ENCODE data around the gene KANSL1. TPM values are rescaled to one million over a fixed set of nuclear protein-coding genes. Genes with fewer than 3 reads are reported as not detected.

KANSL1 gene
- total and polyA plus RNA-seq, 10 of the 15 experiments (the other 5 are each of a cell fraction or from before 2014, with no cell fraction given), result 4.7 to 60.6 (median 28.0) TPM

DNA sequence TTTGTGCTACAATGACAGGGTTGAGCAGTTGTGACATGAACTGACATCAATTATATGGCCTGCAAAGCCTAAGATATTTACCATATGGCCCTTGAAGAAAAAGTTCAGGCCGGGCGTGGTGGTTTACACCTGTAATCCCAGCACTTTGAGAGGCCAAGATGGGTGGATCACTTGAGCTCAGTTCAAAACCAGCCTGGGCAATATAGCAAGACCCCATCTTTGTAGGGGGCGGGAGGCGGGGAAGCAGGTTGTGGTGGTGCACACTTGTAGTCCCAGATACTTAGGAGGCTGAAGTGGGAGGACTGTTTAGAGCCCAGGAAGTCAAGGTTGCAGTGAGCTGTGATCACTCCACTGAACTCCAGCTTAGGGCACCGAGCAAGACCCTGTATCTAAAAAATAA, 145.8 kb downstream of the KANSL1 start:
- Histone ChIP-seq H3K9ac (ENCODE audit: control insufficient read depth, insufficient read depth, low read length) (no peak overlapping the region), H3K4me3 (no peak overlapping the region), H3K4me2 (ENCODE audit: control insufficient read depth, insufficient read depth) (no peak overlapping the region), H2AFZ (ENCODE audit: control insufficient read depth, low read depth, low read length) (no peak overlapping the region), H3K27ac (ENCODE audit: control insufficient read depth, insufficient read depth) (no peak overlapping the region), H3K27me3 (replicated peaks in 1 of 2; ENCODE audit: control insufficient read depth in 2 of 2, insufficient read depth in 2 of 2, low read length in 1 of 2) (no peaks in the 10 kb centered on the region), H3K79me2 (ENCODE audit: control insufficient read depth, insufficient read depth, low read length) (no peaks in the 10 kb centered on the region), H3K9me3 (replicated peaks; ENCODE audit: control insufficient read depth, insufficient read depth, low read length) (no peaks in the 10 kb centered on the region), H3K4me1 (ENCODE audit: control insufficient read depth, insufficient read depth, low read length) (peaks cover 8% of the 10 kb centered on the region), H3K36me3 (ENCODE audit: control insufficient read depth in 2 of 2, insufficient read depth in 2 of 2, low read length in 1 of 2) (peaks cover 13 to 32% of the 10 kb centered on the region in 2 experiments), H4K20me1 (ENCODE audit: control insufficient read depth, insufficient read depth) (no peaks in the 10 kb centered on the region)
- ChIA-PET POLR2A (no interaction called here), CTCF (interaction anchor here (1.1 to 5.8 kb wide), 4 partner anchors 13 to 166 kb away, joined by 5 to 120 read pairs (median 30); partner anchors contain the start of gene KANSL1), RAD21 (ENCODE audit: unreplicated experiment) (interaction anchor here (0.6 kb wide), 1 partner anchor 65 kb away, joined by 5 read pairs; no protein-coding TSS in a partner anchor), SMC1A (ENCODE audit: uncharacterized antibody, unreplicated experiment) (interaction anchor here (0.7 to 1.3 kb wide), 3 partner anchors 98 to 166 kb away, joined by 3 to 6 read pairs (median 3); no protein-coding TSS in a partner anchor)
- intact Hi-C loops (cut with micrococcal nuclease; ENCODE audit: unreplicated experiment) (no loop called here), in situ Hi-C loops (cut with MboI) (no loop called here)
- 100% methylated on average over 5 of the region's 5 CpGs for WGBS (ENCODE audit: insufficient coverage, insufficient replicate concordance, low lambda C conversion rate, missing lambda C conversion rate)
- no peak for FAIRE-seq
- no peak for DNase-seq (ENCODE audit: low read depth, low spot score)
- TF ChIP-seq HDGF (IDR thresholded peaks at IDR 0.05) (no peak), ZBTB40 (IDR thresholded peaks at IDR 0.05; ENCODE audit: borderline replicate concordance) (no peak), ELK1 (IDR thresholded peaks at IDR 0.05; ENCODE audit: low read depth, low read length) (no peak), KAT2A (conservative IDR thresholded peaks at IDR 0.05; ENCODE audit: control insufficient read depth, low read depth, low read length) (no peak)
- TF ChIP-seq, protein P1, sequence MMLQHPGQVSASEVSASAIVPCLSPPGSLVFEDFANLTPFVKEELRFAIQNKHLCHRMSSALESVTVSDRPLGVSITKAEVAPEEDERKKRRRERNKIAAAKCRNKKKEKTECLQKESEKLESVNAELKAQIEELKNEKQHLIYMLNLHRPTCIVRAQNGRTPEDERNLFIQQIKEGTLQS (IDR thresholded peaks at IDR 0.05; ENCODE audit: borderline replicate concordance, extremely low read depth, low read depth, low read length), result no peak
- no TSS peak for BruUV-seq (replicated peaks)
- ATAC-seq, result no peak
